Motor neuron (in vitro differentiated cells): Measurements from ENCODE around the gene DNAJC10. TPM values are rescaled to one million over a fixed set of nuclear protein-coding genes. Genes with fewer than 3 reads are reported as not detected.
"Not testable (repeated sequence)": the region's sequence is repeated elsewhere in the genome, so short reads cannot be mapped to it uniquely, and the experiment has no call there.

Experiments used
- ATAC-seq, 8 experiments: fragments of 200-7000 bp; cut with Tn5 transposase; replicated peaks in 6 of 8; 2 replicates each; pipeline ENCODE4 v1.8.0; 2021; ENCODE audit warnings: mild to moderate bottlenecking in 8 of 8, moderate library complexity in 8 of 8
- H3K27ac ChIP-seq, 2 donors: fragments of 250-450 bp; sonication (Bioruptor Pico); 2 replicates each; pipeline ENCODE4 v1.9.0; 2021; ENCODE audit warnings: antibody characterized with exemption in 2 of 2, mild to moderate bottlenecking in 2 of 2, moderate library complexity in 1 of 2
- H3K4me1 ChIP-seq, 2 donors: fragments of 250-450 bp; sonication (Bioruptor Pico); replicated peaks in 1 of 2; 2 replicates each; pipeline ENCODE4 v1.6.1; 2021; ENCODE audit warnings: antibody characterized with exemption in 2 of 2, mild to moderate bottlenecking in 2 of 2, moderate library complexity in 1 of 2
- H3K4me3 ChIP-seq, 5 donors: fragments of 250-450 bp; sonication (Bioruptor Pico); 2 replicates each; pipeline ENCODE4 v1.9.0; 2021; ENCODE audit warnings: antibody characterized with exemption in 5 of 5, mild to moderate bottlenecking in 5 of 5, moderate library complexity in 4 of 5
- WGBS, 10 experiments: fragments of 450-650 bp; shearing (Covaris generic); methylation state at CpG; one replicate each; pipeline ENCODE4 v1.0.0; 2022; 5-methylcytosine and 5-hydroxymethylcytosine counted together
- in situ Hi-C, 9 experiments: fragments of 400-800 bp; cut with MboI; loops; one replicate each; pipeline ENCODE4 v1.15.0; 2021; ENCODE audit warnings: low sequenced_read_pairs in 9 of 9, low pct_unique_long_range_greater_than_20kb in 2 of 9; ENCODE audit not compliant: unreplicated experiment in 9 of 9
- total RNA-seq, 8 experiments: library from RNA; unstranded; fragments of 300-600 nt; gene quantifications; 2 replicates each; pipeline versions ENCODE4 v1.2.3 to v1.2.4, GENCODE V29; 2022

Gene DNAJC10
- total RNA-seq, 8 experiments from 2014 or later, result 48.8 to 149 (median 77.8) TPM

GRCh38 chr2:182698671-182699070 is 17.4 kb upstream of the DNAJC10 start:
- peak in 5 of 8 experiments; percentile 44 to 85 (median 53) for ATAC-seq
- in situ Hi-C loops, result no loop called here
- Histone ChIP-seq H3K4me3 (no peak overlapping the region), H3K4me1 (peaks cover 0 to 5% of the 10 kb centered on the region in 2 donors), H3K27ac (no peak overlapping the region)
- WGBS, 10 experiments, result 26 to 63% (median 48%) methylated on average over 1 to 3 of the region's 3 CpGs

GRCh38 chr2:182705761-182706160 is 10.3 kb upstream of the DNAJC10 start:
- H3K4me3 ChIP-seq, result no peak overlapping the region
- 36 to 100% (median 100%) methylated on average over 1 of the region's 1 CpG; no CpG with 5 or more reads in 3 of the 10 experiments for WGBS, 10 experiments
- no peaks in the 10 kb centered on the region for H3K4me1 ChIP-seq
- no peak for ATAC-seq
- in situ Hi-C loops, result no loop called here
- no peak overlapping the region for H3K27ac ChIP-seq

- 84 to 100% (median 96%) methylated on average over 1 to 2 of the region's 2 CpGs; no CpG with 5 or more reads in 2 of the 10 experiments for WGBS, 10 experiments
- no peak overlapping the region for H3K4me3 ChIP-seq
- H3K27ac ChIP-seq, result no peak overlapping the region
- H3K4me1 ChIP-seq, result no peaks in the 10 kb centered on the region
- ATAC-seq, result no peak
- in situ Hi-C loops, result no loop called here
Observed at GRCh38 chr2:182706751-182707150, 9.3 kb upstream of the DNAJC10 start.

GRCh38 chr2:182713601-182714000 is 2.5 kb upstream of the DNAJC10 start:
- no peak for ATAC-seq
- H3K4me3 ChIP-seq, result no peak overlapping the region
- no peak overlapping the region for H3K27ac ChIP-seq
- H3K4me1 ChIP-seq, result peaks cover 11 to 23% of the 10 kb centered on the region in 2 donors
- in situ Hi-C loops, result no loop called here

GRCh38 chr2:182715121-182715891 is 751 bp upstream of the DNAJC10 start:
- Histone ChIP-seq H3K27ac (peak overlapping the region; percentile 70 to 86), H3K4me3 (peak overlapping the region; percentile 71 to 87 (median 76)), H3K4me1 (peaks cover 11 to 24% of the 10 kb centered on the region in 2 donors)
- in situ Hi-C loops, result no loop called here
- peak in 5 of 8 experiments; percentile 0 to 13 (median 1) for ATAC-seq
- 0 to 25% (median 8%) methylated on average over 2 to 9 of the region's 9 CpGs for WGBS, 10 experiments

GRCh38 chr2:182716650-182716979 is 558 bp downstream of the DNAJC10 start:
- H3K4me1 ChIP-seq, result peaks cover 11 to 24% of the 10 kb centered on the region in 2 donors
- 0% methylated on average over 1 to 12 of the region's 12 CpGs; no CpG with 5 or more reads in 2 of the 10 experiments for WGBS, 10 experiments
- peak overlapping the region; percentile 71 to 87 (median 76) for H3K4me3 ChIP-seq
- in situ Hi-C loops, result no loop called here
- peak overlapping the region; percentile 70 to 86 for H3K27ac ChIP-seq
- no peak for ATAC-seq

- Histone ChIP-seq H3K27ac (no peak overlapping the region), H3K4me3 (peak overlapping the region; percentile 71 to 87 (median 76)), H3K4me1 (peaks cover 11 to 24% of the 10 kb centered on the region in 2 donors)
- no peak for ATAC-seq
- WGBS, 10 experiments, result 25 to 88% (median 62%) methylated on average over 1 to 2 of the region's 2 CpGs; no CpG with 5 or more reads in 2 of the 10 experiments
- in situ Hi-C loops, result no loop called here
Observed at GRCh38 chr2:182717416-182717815, 1.4 kb downstream of the DNAJC10 start.

- H3K27ac ChIP-seq, result no peak overlapping the region
- no peak for ATAC-seq
- H3K4me3 ChIP-seq, result peak overlapping the region in 2 of 5 donors; percentile 71 to 75
- in situ Hi-C loops, result no loop called here
- peaks cover 11 to 24% of the 10 kb centered on the region in 2 donors for H3K4me1 ChIP-seq
Observed at GRCh38 chr2:182717816-182718215, 1.8 kb downstream of the DNAJC10 start.

- Histone ChIP-seq H3K4me1 (peaks cover 11 to 24% of the 10 kb centered on the region in 2 donors), H3K27ac (no peak overlapping the region), H3K4me3 (no peak overlapping the region)
- 49 to 94% (median 86%) methylated on average over 3 to 4 of the region's 4 CpGs for WGBS, 10 experiments
- no peak for ATAC-seq
- in situ Hi-C loops, result no loop called here
Observed at GRCh38 chr2:182718459-182718858, 2.4 kb downstream of the DNAJC10 start.

- H3K27ac ChIP-seq, in situ Hi-C loops, ATAC-seq, H3K4me3 ChIP-seq: not testable (repeated sequence)
- WGBS, 10 experiments, result 72 to 100% (median 97%) methylated on average over 1 to 8 of the region's 8 CpGs
- peaks cover 11 to 24% of the 10 kb centered on the region in 2 donors for H3K4me1 ChIP-seq
Observed at GRCh38 chr2:182719116-182719515, 3.1 kb downstream of the DNAJC10 start.

GRCh38 chr2:182724656-182725055 is 8.6 kb downstream of the DNAJC10 start:
- 67 to 100% (median 92%) methylated on average over 2 to 3 of the region's 3 CpGs; no CpG with 5 or more reads in 1 of the 10 experiments for WGBS, 10 experiments
- no peak overlapping the region for H3K4me3 ChIP-seq
- no peaks in the 10 kb centered on the region for H3K4me1 ChIP-seq
- in situ Hi-C loops, result no loop called here
- no peak overlapping the region for H3K27ac ChIP-seq
- ATAC-seq, result no peak

- WGBS, 10 experiments, result 80 to 100% (median 96%) methylated on average over 1 to 3 of the region's 3 CpGs; no CpG with 5 or more reads in 2 of the 10 experiments
- H3K4me1 ChIP-seq, result no peaks in the 10 kb centered on the region
- no peak overlapping the region for H3K27ac ChIP-seq
- in situ Hi-C loops, result no loop called here
- H3K4me3 ChIP-seq, result no peak overlapping the region
- no peak for ATAC-seq
Observed at GRCh38 chr2:182726473-182726872, 10.4 kb downstream of the DNAJC10 start.

- H3K4me3 ChIP-seq, result no peak overlapping the region
- in situ Hi-C loops, result no loop called here
- WGBS, 10 experiments, result 8 to 98% (median 80%) methylated on average over 3 to 4 of the region's 4 CpGs
- peak in 1 of 8 experiments; percentile 65 for ATAC-seq
- no peak overlapping the region for H3K27ac ChIP-seq
- H3K4me1 ChIP-seq, result no peaks in the 10 kb centered on the region
Observed at GRCh38 chr2:182728014-182728413, 12.0 kb downstream of the DNAJC10 start.
